ENCODE results near the gene CDAN1. TPM values are rescaled to one million over a fixed set of nuclear protein-coding genes. Genes with fewer than 3 reads are reported as not detected.

CDAN1 gene
- total RNA-seq, 1 donor from 2014 or later, result 8.7 TPM

GRCh38 chr15:42727750-42728381, 9.1 kb downstream of the CDAN1 start:
- no peak for DNase-seq (ENCODE audit: low read depth)
- FAIRE-seq, result peak; percentile 68
- TF ChIP-seq CTCF (IDR thresholded peaks at IDR 0.05; ENCODE audit: insufficient read depth, low read length, severe bottlenecking), result no peak
- Histone ChIP-seq H3K36me3 (ENCODE audit: control insufficient read depth, insufficient read depth, low read length) (peaks cover 28% of the 10 kb centered on the region), H3K27me3 (ENCODE audit: control insufficient read depth, insufficient read depth, low read length) (no peaks in the 10 kb centered on the region), H3K4me3 (ENCODE audit: low read depth, low read length) (no peak overlapping the region)

- no peak overlapping the region for H3K4me3 ChIP-seq (ENCODE audit: low read depth, low read length)
- peaks cover 19% of the 10 kb centered on the region for H3K36me3 ChIP-seq (ENCODE audit: control insufficient read depth, insufficient read depth, low read length)
- DNase-seq (ENCODE audit: low read depth), result no peak
- FAIRE-seq, result no peak
- H3K27me3 ChIP-seq (ENCODE audit: control insufficient read depth, insufficient read depth, low read length), result no peaks in the 10 kb centered on the region
- no peak for TF ChIP-seq CTCF (IDR thresholded peaks at IDR 0.05; ENCODE audit: insufficient read depth, low read length, severe bottlenecking)
Measured at GRCh38 chr15:42726114-42726513, 10.8 kb downstream of the CDAN1 start.

GRCh38 chr15:42725331-42725903, 11.5 kb downstream of the CDAN1 start:
- DNase-seq (ENCODE audit: low read depth), result no peak
- Histone ChIP-seq H3K4me3 (ENCODE audit: low read depth, low read length) (no peak overlapping the region), H3K27me3 (ENCODE audit: control insufficient read depth, insufficient read depth, low read length) (no peaks in the 10 kb centered on the region), H3K36me3 (ENCODE audit: control insufficient read depth, insufficient read depth, low read length) (peaks cover 16% of the 10 kb centered on the region)
- TF ChIP-seq CTCF (IDR thresholded peaks at IDR 0.05; ENCODE audit: insufficient read depth, low read length, severe bottlenecking), result no peak
- FAIRE-seq, result no peak

- FAIRE-seq (no peak), DNase-seq (ENCODE audit: low read depth) (no peak)
- H3K4me3 ChIP-seq (ENCODE audit: low read depth, low read length), result no peak overlapping the region
- peaks cover 11% of the 10 kb centered on the region for H3K36me3 ChIP-seq (ENCODE audit: control insufficient read depth, insufficient read depth, low read length)
- no peaks in the 10 kb centered on the region for H3K27me3 ChIP-seq (ENCODE audit: control insufficient read depth, insufficient read depth, low read length)
- TF ChIP-seq CTCF (IDR thresholded peaks at IDR 0.05; ENCODE audit: insufficient read depth, low read length, severe bottlenecking), result no peak
Measured at GRCh38 chr15:42724276-42724675, 12.7 kb downstream of the CDAN1 start.

GRCh38 chr15:42723068-42723467, 13.9 kb downstream of the CDAN1 start:
- H3K36me3 ChIP-seq (ENCODE audit: control insufficient read depth, insufficient read depth, low read length), result peaks cover 10% of the 10 kb centered on the region
- TF ChIP-seq CTCF (IDR thresholded peaks at IDR 0.05; ENCODE audit: insufficient read depth, low read length, severe bottlenecking), result peak; percentile 38
- FAIRE-seq (no peak), DNase-seq (ENCODE audit: low read depth) (peak; percentile 39)
- no peaks in the 10 kb centered on the region for H3K27me3 ChIP-seq (ENCODE audit: control insufficient read depth, insufficient read depth, low read length)
- H3K4me3 ChIP-seq (ENCODE audit: low read depth, low read length), result no peak overlapping the region

GRCh38 chr15:42721916-42722315, 15.0 kb downstream of the CDAN1 start:
- TF ChIP-seq CTCF (IDR thresholded peaks at IDR 0.05; ENCODE audit: insufficient read depth, low read length, severe bottlenecking), result no peak
- H3K36me3 ChIP-seq (ENCODE audit: control insufficient read depth, insufficient read depth, low read length), result peaks cover 6% of the 10 kb centered on the region
- no peak overlapping the region for H3K4me3 ChIP-seq (ENCODE audit: low read depth, low read length)
- no peaks in the 10 kb centered on the region for H3K27me3 ChIP-seq (ENCODE audit: control insufficient read depth, insufficient read depth, low read length)
- no peak for DNase-seq (ENCODE audit: low read depth)
- no peak for FAIRE-seq

Data from bronchial epithelial cell (primary cell).